ENCODE results near the gene CAND1. TPM values are rescaled to one million over a fixed set of nuclear protein-coding genes. Genes with fewer than 3 reads are reported as not detected.

The CAND1 gene
- total RNA-seq, 1 experiment from 2014 or later, result 190 TPM

DNA sequence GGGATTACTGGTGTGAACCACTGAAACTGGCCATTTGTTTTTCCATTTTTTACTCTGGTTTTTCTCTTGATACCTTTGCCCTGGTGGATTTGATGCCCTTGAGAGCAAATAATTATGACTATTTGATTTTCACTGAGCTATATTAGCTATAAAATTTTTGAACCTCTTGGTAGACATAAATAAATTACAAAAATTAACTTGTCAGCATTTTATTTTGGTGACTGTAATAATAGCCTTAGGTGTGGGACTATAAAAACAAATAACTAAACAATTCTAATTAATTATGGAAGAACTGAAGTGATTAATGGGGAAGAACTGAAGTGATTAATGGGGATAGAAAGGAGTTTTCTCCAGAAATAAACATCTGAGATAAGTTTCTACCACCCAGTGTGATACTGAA is 62.7 kb downstream of the CAND1 start:
- POLR2A ChIA-PET, result no interaction called here
- CTCF ChIA-PET, result no interaction called here
- Histone ChIP-seq H3K9me3 (ENCODE audit: control insufficient read depth, insufficient read depth, low read depth, low read length) (no peaks in the 10 kb centered on the region), H3K4me1 (ENCODE audit: control insufficient read depth, insufficient read depth, low read length) (no peaks in the 10 kb centered on the region), H3K27me3 (ENCODE audit: control insufficient read depth, insufficient read depth, low read length) (no peaks in the 10 kb centered on the region), H3K36me3 (ENCODE audit: control insufficient read depth, insufficient read depth, low read length) (no peaks in the 10 kb centered on the region), H3K27ac (ENCODE audit: low read length) (no peak overlapping the region), H3K4me3 (ENCODE audit: low read depth in 2 of 2, low read length in 2 of 2) (no peak overlapping the region)
- no peak for ATAC-seq
- DNase-seq (ENCODE audit: low read depth, low spot score), result no peak
- intact Hi-C loops (cut with micrococcal nuclease; ENCODE audit: unreplicated experiment) (no loop called here), in situ Hi-C loops (cut with HindIII; ENCODE audit: low pct_unique_long_range_greater_than_20kb, low sequenced_read_pairs) (no loop called here)
- TF ChIP-seq POLR2AphosphoS5 (IDR thresholded peaks at IDR 0.05; ENCODE audit: low read depth, low read length) (no peak), SIN3A (IDR thresholded peaks at IDR 0.05; ENCODE audit: borderline replicate concordance, insufficient read depth, low read depth, low read length) (no peak), TCF7L2 (IDR thresholded peaks at IDR 0.05; ENCODE audit: low read depth, low read length) (no peak)
- TF ChIP-seq, protein P1, sequence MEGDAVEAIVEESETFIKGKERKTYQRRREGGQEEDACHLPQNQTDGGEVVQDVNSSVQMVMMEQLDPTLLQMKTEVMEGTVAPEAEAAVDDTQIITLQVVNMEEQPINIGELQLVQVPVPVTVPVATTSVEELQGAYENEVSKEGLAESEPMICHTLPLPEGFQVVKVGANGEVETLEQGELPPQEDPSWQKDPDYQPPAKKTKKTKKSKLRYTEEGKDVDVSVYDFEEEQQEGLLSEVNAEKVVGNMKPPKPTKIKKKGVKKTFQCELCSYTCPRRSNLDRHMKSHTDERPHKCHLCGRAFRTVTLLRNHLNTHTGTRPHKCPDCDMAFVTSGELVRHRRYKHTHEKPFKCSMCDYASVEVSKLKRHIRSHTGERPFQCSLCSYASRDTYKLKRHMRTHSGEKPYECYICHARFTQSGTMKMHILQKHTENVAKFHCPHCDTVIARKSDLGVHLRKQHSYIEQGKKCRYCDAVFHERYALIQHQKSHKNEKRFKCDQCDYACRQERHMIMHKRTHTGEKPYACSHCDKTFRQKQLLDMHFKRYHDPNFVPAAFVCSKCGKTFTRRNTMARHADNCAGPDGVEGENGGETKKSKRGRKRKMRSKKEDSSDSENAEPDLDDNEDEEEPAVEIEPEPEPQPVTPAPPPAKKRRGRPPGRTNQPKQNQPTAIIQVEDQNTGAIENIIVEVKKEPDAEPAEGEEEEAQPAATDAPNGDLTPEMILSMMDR (IDR thresholded peaks at IDR 0.05), result no peak
- TF ChIP-seq, protein P2, sequence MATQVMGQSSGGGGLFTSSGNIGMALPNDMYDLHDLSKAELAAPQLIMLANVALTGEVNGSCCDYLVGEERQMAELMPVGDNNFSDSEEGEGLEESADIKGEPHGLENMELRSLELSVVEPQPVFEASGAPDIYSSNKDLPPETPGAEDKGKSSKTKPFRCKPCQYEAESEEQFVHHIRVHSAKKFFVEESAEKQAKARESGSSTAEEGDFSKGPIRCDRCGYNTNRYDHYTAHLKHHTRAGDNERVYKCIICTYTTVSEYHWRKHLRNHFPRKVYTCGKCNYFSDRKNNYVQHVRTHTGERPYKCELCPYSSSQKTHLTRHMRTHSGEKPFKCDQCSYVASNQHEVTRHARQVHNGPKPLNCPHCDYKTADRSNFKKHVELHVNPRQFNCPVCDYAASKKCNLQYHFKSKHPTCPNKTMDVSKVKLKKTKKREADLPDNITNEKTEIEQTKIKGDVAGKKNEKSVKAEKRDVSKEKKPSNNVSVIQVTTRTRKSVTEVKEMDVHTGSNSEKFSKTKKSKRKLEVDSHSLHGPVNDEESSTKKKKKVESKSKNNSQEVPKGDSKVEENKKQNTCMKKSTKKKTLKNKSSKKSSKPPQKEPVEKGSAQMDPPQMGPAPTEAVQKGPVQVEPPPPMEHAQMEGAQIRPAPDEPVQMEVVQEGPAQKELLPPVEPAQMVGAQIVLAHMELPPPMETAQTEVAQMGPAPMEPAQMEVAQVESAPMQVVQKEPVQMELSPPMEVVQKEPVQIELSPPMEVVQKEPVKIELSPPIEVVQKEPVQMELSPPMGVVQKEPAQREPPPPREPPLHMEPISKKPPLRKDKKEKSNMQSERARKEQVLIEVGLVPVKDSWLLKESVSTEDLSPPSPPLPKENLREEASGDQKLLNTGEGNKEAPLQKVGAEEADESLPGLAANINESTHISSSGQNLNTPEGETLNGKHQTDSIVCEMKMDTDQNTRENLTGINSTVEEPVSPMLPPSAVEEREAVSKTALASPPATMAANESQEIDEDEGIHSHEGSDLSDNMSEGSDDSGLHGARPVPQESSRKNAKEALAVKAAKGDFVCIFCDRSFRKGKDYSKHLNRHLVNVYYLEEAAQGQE (IDR thresholded peaks at IDR 0.05; ENCODE audit: insufficient read depth in 1 of 2, low read depth in 2 of 2, low read length in 1 of 2), result no peak
- BruUV-seq (replicated peaks), result no TSS peak

DNA sequence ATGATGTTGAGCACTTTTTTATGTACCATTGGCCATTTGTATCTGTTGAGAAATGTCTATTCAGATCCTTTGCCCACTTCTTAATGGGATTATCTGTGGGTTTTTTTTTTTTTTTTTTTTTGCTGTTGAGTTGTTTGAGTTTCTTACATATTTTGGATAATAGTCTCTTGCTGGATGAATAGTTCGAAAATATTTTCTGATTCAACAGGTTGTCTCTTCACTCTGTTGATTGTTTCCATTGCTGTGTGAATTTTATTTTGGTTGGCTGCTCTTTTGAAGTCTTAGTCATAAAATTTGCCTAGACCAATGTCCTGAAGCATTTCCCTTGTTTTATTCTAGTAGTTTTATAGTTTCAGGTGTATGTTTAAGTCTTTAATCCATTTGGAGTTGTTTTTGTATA is 64.5 kb downstream of the CAND1 start:
- ATAC-seq (no peak), DNase-seq (ENCODE audit: low read depth, low spot score) (no peak)
- BruUV-seq (replicated peaks), result no TSS peak
- intact Hi-C loops (cut with micrococcal nuclease; ENCODE audit: unreplicated experiment) (no loop called here), in situ Hi-C loops (cut with HindIII; ENCODE audit: low pct_unique_long_range_greater_than_20kb, low sequenced_read_pairs) (no loop called here)
- Histone ChIP-seq H3K4me3 (ENCODE audit: low read depth in 2 of 2, low read length in 2 of 2) (no peak overlapping the region), H3K4me1 (ENCODE audit: control insufficient read depth, insufficient read depth, low read length) (no peaks in the 10 kb centered on the region), H3K27ac (ENCODE audit: low read length) (no peak overlapping the region), H3K9me3 (ENCODE audit: control insufficient read depth, insufficient read depth, low read depth, low read length) (no peaks in the 10 kb centered on the region), H3K27me3 (ENCODE audit: control insufficient read depth, insufficient read depth, low read length) (no peaks in the 10 kb centered on the region), H3K36me3 (ENCODE audit: control insufficient read depth, insufficient read depth, low read length) (no peaks in the 10 kb centered on the region)
- TF ChIP-seq TCF7L2 (IDR thresholded peaks at IDR 0.05; ENCODE audit: low read depth, low read length) (no peak), SIN3A (IDR thresholded peaks at IDR 0.05; ENCODE audit: borderline replicate concordance, insufficient read depth, low read depth, low read length) (no peak), POLR2AphosphoS5 (IDR thresholded peaks at IDR 0.05; ENCODE audit: low read depth, low read length) (no peak)
- TF ChIP-seq, protein P1 (IDR thresholded peaks at IDR 0.05), result no peak
- CTCF ChIA-PET, result no interaction called here
- POLR2A ChIA-PET, result no interaction called here
